ENCODE data around the gene MAP3K8.
"Not testable (repeated sequence)": the region's sequence is repeated elsewhere in the genome, so short reads cannot be mapped to it uniquely, and the experiment has no call there.

MAP3K8 gene

DNA sequence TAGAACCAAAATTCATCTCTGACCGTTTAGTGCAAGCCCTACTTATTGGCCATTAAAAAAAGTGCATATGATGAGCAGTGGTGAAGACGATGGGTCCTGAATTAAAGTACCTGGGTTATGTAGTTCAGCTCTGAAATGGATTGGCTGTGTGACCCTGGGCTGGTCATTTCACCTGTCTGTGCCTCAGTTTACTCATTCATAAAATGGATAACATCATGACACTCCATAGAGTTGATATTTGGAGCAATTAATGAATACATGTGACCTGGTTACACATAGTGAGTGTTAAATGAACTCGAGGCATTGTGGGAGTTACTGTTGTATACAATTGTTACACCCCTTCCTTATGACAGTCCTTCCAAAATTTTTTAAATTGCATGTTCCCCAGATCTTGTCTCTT lies 9.1 kb downstream of the MAP3K8 start:
- intact Hi-C loops (cut with DNase I), result no loop called here

GRCh38 chr10:30445711-30446110 lies 11.7 kb downstream of the MAP3K8 start:
- intact Hi-C loops (cut with DNase I), result no loop called here
- no peak for DNase-seq

More for the DNA sequence above, 9.1 kb downstream of the MAP3K8 start:
- no peak for DNase-seq

- intact Hi-C loops (cut with DNase I), result no loop called here
- DNase-seq, result no peak
Measured at GRCh38 chr10:30447125-30447799, 13.3 kb downstream of the MAP3K8 start.

- DNase-seq, result no peak
- intact Hi-C loops (cut with DNase I), result no loop called here
Measured at GRCh38 chr10:30448092-30448491, 14.1 kb downstream of the MAP3K8 start.

DNA sequence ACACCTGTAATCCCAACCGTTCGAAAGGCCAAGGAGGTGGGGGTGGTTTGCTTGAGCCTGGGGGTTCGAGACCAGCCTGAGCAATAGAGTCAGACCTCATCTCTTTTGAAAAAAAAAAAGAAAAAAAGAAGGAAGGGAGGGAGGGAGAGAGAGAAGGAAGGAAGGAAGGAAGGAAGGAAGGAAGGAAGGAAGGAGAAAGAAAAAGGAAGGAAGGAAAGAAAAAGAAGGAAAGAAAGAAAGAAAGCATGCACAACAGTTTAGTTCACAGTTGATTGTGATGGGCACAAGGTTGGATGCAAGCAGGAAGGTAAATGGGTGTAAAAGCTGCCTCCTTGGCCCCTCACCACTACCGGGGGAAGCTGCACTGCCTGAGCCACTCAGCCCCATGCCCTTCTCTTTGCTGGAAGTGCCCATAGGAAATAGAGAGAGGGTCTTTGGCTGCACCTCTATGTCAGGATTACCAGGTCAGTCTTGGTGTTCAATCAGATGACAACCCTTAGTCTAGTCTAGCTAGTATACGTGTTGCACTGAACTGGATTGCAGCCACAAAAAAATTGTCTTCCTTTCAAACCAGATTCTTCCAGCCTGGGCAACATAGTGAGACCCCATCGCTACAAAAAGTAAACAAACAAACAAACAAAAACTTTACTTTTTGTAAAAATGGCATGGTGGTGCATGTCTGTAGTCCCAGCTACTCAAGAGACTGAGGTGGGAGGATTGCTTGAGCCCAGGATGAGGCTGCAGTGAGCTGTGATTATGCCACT lies 20.0 kb downstream of the MAP3K8 start:
- DNase-seq, result no peak
- intact Hi-C loops (cut with DNase I), result no loop called here

DNA sequence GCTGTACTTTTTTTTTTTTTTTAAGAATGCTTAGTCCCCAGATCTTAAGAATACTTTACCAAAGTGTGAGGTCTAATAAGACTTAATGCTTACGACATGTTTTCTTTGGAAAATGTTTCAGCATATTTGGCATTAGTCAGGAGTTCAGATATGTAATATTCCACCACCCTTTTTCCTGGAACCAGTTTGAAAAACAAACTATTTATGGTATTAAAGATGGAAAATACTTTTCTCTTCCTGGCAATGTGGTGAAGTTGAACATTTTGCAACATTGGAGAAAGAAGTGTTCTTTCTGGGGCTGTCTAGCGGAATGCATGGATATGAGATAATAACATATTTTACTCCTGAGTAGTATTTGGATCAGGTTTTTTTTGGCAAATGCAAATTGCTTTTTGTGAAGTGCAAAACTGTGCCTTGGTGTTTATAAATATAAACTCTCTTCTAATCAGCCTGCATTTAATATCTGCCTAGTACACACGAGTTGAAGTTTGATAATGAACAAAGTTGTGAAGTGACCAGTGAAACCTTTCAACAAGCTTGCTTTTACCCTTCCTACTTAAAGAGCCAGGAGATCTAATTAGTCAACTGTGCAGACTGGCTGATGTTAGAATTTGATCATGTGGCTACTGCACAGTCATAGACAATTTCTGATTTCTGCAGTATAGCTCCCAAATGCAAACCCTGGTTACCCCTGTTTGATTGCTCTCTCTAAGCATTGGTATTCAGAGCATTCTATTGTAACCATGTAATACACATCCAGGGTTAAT lies 20.9 kb downstream of the MAP3K8 start:
- DNase-seq, result no peak
- intact Hi-C loops (cut with DNase I), result no loop called here

- intact Hi-C loops (cut with DNase I), result no loop called here
- no peak for DNase-seq
Measured at GRCh38 chr10:30455816-30456215, 21.8 kb downstream of the MAP3K8 start.

DNA sequence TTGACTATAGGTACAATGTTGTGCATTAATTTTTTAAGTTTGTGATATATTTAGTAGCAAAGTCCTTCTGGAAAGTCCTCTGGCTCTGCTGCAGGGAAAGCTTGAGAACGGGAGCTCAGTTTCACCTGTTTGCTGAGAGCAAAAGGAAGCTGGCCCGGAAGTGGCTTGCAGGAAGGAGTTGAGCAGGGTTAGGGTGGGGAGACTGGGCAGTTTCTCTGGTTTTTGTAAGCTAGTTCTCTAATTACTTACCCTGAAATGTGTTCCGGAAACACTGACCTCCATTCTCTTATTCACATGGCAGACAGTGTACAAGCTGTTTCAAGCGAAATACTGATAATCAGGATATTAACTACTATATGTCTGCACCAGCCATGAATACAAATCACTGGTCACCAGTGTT lies 22.3 kb downstream of the MAP3K8 start:
- DNase-seq, result no peak

DNA sequence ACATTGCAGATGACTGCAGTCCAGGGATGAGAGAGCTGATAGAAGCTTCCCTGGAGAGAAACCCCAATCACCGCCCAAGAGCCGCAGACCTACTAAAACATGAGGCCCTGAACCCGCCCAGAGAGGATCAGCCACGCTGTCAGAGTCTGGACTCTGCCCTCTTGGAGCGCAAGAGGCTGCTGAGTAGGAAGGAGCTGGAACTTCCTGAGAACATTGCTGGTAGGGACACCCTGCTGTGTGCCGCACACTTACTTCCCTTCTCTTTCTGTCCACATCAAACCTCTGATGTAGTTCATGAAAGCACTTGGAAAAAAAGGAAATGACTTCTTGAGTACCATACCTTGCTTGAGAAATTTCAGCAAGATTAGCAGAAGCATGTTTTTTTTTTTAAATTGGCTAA lies 25.3 kb downstream of the MAP3K8 start:
- intact Hi-C loops (cut with DNase I), result no loop called here
- peak in 3 of 10 donors; percentile 14 to 84 (median 17) for DNase-seq

More for the DNA sequence above, 22.3 kb downstream of the MAP3K8 start:
- intact Hi-C loops (cut with DNase I), result no loop called here

DNA sequence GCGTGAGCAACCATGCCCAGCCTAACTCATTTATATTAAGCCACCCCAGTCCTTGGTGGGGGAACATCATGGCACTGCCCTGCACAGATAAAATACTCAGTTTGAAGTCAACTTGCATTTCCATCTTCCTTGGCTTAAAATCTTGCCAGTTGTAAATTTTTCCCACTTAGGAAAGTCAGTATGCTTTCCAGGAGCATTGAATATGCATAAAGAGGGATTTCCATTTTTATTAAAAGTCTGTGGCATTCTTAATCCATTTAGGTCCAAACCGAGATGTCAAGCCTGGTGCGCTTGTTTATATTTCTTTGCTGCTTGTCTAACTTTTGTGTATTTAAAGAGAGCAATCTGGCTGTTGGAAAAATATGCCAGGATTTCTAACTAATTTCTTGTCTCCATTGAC lies 26.1 kb downstream of the MAP3K8 start:
- DNase-seq, result no peak
- intact Hi-C loops (cut with DNase I), result no loop called here

- intact Hi-C loops (cut with DNase I), result no loop called here
- DNase-seq, result no peak
Measured at GRCh38 chr10:30462513-30462912, 28.5 kb downstream of the MAP3K8 start.

GRCh38 chr10:30463944-30464451 lies 30.0 kb downstream of the MAP3K8 start:
- no peak for DNase-seq
- intact Hi-C loops (cut with DNase I), result no loop called here

DNA sequence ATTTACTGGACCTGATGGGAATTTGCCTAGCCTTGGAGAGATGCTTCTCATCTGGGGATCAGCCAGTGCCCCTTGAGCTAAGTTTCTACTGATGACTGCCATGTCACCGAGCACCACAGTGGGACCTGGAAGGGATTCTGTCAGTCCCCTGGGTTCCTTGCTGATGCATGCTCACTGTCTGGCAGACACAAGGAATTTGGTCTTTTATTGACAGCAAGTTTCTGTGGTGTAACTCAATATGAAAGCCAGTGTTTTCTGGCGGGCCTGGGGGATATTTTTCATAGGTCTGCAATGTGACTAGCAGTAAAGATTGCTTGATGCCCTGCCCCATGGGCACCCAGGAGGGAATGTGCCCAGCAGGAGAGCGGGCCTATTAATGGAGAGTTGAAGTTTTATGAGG lies 30.7 kb downstream of the MAP3K8 start:
- intact Hi-C loops (cut with DNase I), result no loop called here
- no peak for DNase-seq

DNA sequence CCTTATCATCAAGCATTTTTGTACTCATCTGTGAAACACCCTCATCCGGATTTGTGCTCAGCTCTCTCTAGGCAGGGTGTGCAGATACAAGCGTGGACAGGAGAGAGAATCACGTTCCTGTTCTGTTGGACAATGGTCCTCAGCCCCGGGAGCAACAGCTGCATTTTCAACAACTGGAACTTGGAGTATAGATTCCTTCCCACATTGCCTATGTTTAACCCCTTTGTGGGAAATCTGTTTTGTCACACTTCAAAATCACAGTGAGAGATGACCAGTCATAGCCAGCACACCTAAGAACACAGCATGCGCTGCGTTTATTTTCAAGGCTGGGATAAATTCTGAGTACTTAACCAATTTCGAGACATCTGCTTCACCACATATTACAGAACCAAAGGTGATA lies 32.5 kb downstream of the MAP3K8 start:
- intact Hi-C loops (cut with DNase I), result no loop called here
- no peak for DNase-seq

- no peak for DNase-seq
- intact Hi-C loops (cut with DNase I), result no loop called here
Measured at GRCh38 chr10:30467651-30468338, 33.8 kb downstream of the MAP3K8 start.

- DNase-seq, result no peak
- intact Hi-C loops (cut with DNase I), result no loop called here
Measured at GRCh38 chr10:30472414-30473155, 38.6 kb downstream of the MAP3K8 start.

- DNase-seq; intact Hi-C loops (cut with DNase I): not testable (repeated sequence)
Measured at GRCh38 chr10:30475515-30475914, 41.5 kb downstream of the MAP3K8 start.

DNA sequence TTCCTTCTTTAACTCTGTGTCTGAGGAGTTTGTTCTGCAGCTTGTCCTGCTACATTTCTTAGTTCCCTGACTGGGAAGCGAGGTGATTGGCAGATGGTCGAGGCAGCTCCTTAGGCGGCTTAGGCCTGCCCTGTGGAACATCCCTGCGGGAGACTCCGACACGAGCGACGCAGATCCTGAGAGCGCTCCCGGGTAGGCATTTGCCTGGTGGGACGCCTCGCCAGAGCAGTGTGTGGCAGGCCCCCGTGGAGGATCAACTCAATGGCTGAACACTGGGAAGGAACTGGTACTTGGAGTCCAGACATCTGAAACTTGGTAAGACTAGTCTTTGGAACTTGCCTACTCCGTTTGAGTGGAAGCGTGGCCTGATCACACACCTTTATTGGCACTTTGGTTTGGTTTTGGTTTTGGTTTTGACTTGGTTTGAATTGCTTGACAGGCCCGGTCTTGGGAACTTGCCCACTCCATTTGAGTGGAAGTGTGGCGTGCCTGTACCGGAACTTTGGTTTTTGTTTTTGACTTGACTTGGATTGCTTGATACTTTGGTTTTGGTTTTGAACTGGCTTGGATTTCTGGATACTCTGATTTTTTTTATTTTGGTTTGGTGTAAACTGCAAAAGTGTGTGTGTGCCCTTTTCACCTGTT lies 42.6 kb downstream of the MAP3K8 start:
- no peak for DNase-seq
- intact Hi-C loops (cut with DNase I), result no loop called here

- intact Hi-C loops (cut with DNase I); DNase-seq: not testable (repeated sequence)
Measured at GRCh38 chr10:30479513-30479912, 45.5 kb downstream of the MAP3K8 start.
